HG03457 (cell line): Measurements from ENCODE around the gene REV3L.

ENCODE experiments used
- ATAC-seq: cut with Tn5 transposase; IDR thresholded peaks from one replicate; pipeline ENCODE4 v1.9.1; 2021; ENCODE audit warnings: moderate number of reproducible peaks; ENCODE audit not compliant: unreplicated experiment

The REV3L gene

GRCh38 chr6:111428811-111429210 lies 54.2 kb downstream of the REV3L start:
- no peak for ATAC-seq

- peak; percentile 83 for ATAC-seq
Measured at GRCh38 chr6:111427341-111428116, 55.5 kb downstream of the REV3L start.

GRCh38 chr6:111423960-111424846 lies 58.8 kb downstream of the REV3L start:
- no peak for ATAC-seq

GRCh38 chr6:111423055-111423633 lies 59.9 kb downstream of the REV3L start:
- ATAC-seq: no peak

GRCh38 chr6:111418971-111419693 lies 63.9 kb downstream of the REV3L start:
- no peak for ATAC-seq

- ATAC-seq: no peak
Measured at GRCh38 chr6:111417946-111418345, 65.1 kb downstream of the REV3L start.

GRCh38 chr6:111417181-111417585 lies 65.8 kb downstream of the REV3L start:
- no peak for ATAC-seq

GRCh38 chr6:111416529-111416928 lies 66.5 kb downstream of the REV3L start:
- no peak for ATAC-seq

- no peak for ATAC-seq
Measured at GRCh38 chr6:111414373-111414772, 68.6 kb downstream of the REV3L start.

GRCh38 chr6:111411978-111412566 lies 70.9 kb downstream of the REV3L start:
- ATAC-seq: no peak

GRCh38 chr6:111411046-111411445 lies 72.0 kb downstream of the REV3L start:
- ATAC-seq: no peak

GRCh38 chr6:111410371-111410770 lies 72.6 kb downstream of the REV3L start:
- ATAC-seq: no peak

GRCh38 chr6:111409430-111409829 lies 73.6 kb downstream of the REV3L start:
- ATAC-seq: no peak

GRCh38 chr6:111407686-111408085 lies 75.3 kb downstream of the REV3L start:
- ATAC-seq: no peak

GRCh38 chr6:111406200-111406721 lies 76.8 kb downstream of the REV3L start:
- peak; percentile 98 for ATAC-seq

GRCh38 chr6:111403388-111403787 lies 79.6 kb downstream of the REV3L start:
- ATAC-seq: no peak

GRCh38 chr6:111399626-111400025 lies 83.4 kb downstream of the REV3L start:
- no peak for ATAC-seq

GRCh38 chr6:111388681-111389080 lies 94.3 kb downstream of the REV3L start:
- no peak for ATAC-seq

GRCh38 chr6:111382476-111383294 lies 100.3 kb downstream of the REV3L start:
- ATAC-seq: no peak
